Stomach (tissue), 9 donors: Measurements from ENCODE around the gene STON2. TPM values are rescaled to one million over a fixed set of nuclear protein-coding genes. Genes with fewer than 3 reads are reported as not detected.

Source experiments
- DNase-seq, 2 donors: peaks; one replicate each; pipeline versions ENCODE4 v3.0.0 to v3.0.0-alpha.2; 2013 to 2019
- H3K27ac ChIP-seq, 5 donors: fragments of 200-600 bp in 4 of 5; sonication (generic) in 4 of 5; one replicate each; pipeline ENCODE4 v1.5.1; 2013 to 2019; ENCODE audit warnings: mild to moderate bottlenecking in 1 of 5, moderate library complexity in 1 of 5
- H3K27me3 ChIP-seq, 3 donors: fragments of 200-600 bp; sonication (generic); one replicate each; pipeline ENCODE4 v1.5.1; 2017 to 2019; ENCODE audit warnings: mixed run types in 1 of 3
- H3K36me3 ChIP-seq, 4 donors: fragments of 200-600 bp; sonication (generic); 1 replicate in 3 of 4; 2 replicates in 1 of 4; pipeline ENCODE4 v1.5.1; 2016 to 2019
- H3K4me1 ChIP-seq, 4 donors: fragments of 200-600 bp; sonication (generic); one replicate each; pipeline ENCODE4 v1.5.1; 2016 to 2019
- H3K4me3 ChIP-seq, 4 donors: fragments of 200-600 bp; sonication (generic) in 3 of 4; one replicate each; pipeline ENCODE4 v1.5.1; 2016 to 2019; ENCODE audit warnings: mild to moderate bottlenecking in 1 of 4
- H3K9me3 ChIP-seq, 4 donors: fragments of 200-600 bp; sonication (generic); one replicate each; pipeline ENCODE4 v1.5.1; 2016 to 2019
- EP300 ChIP-seq: sonication (generic); formaldehyde crosslinking; IDR thresholded peaks from one replicate; pipeline ENCODE4 v1.6.1; 2017; ENCODE audit warnings: antibody characterized with exemption
- POLR2A ChIP-seq, 4 donors: fragments of 450-650 bp; IDR thresholded peaks; one replicate each; pipeline ENCODE4 v1.6.1; 2016; ENCODE audit warnings: antibody characterized with exemption in 4 of 4, control low read depth in 2 of 4, mild to moderate bottlenecking in 1 of 4, moderate library complexity in 1 of 4
- POLR2AphosphoS5 ChIP-seq, 3 donors: sonication (generic); formaldehyde crosslinking; IDR thresholded peaks; one replicate each; pipeline ENCODE4 v1.6.1; 2016; ENCODE audit warnings: antibody characterized with exemption in 3 of 3
- WGBS, 5 donors: extraction: QIAGEN DNeasy Blood & Tissue Kit in 3 of 5; methylation state at CpG; one replicate each; pipeline versions ENCODE4 v1.1.5 to v1.1.7; 2013 to 2018; 5-methylcytosine and 5-hydroxymethylcytosine counted together
- intact Hi-C: fragments of 100-400 bp; cut with DNase I; formaldehyde crosslinking; loops from one replicate; pipeline ENCODE4 v1.15.1; 2023; ENCODE audit warnings: low total_unique reads
- polyA plus RNA-seq, 3 donors: library from polyadenylated mRNA; stranded (reverse); fragments of 200-250 nt; gene quantifications; one replicate each; pipeline ENCODE4 v1.2.3, GENCODE V29; 2013
- total RNA-seq, 5 donors: library from RNA; depleted of rRNA; stranded (reverse); fragments of >200 nt; gene quantifications; one replicate each; pipeline versions ENCODE4 v1.1.0 to v1.2.3, GENCODE V29; 2014 to 2016
- TF ChIP-seq, protein P1 (sequence below), 7 experiments: fragments of 450-650 bp in 4 of 7; fragments of 200-600 bp in 3 of 7; sonication (generic) in 3 of 7; IDR thresholded peaks; one replicate each; pipeline ENCODE4 v1.5.1; 2016 to 2019; ENCODE audit warnings: antibody characterized with exemption in 7 of 7, control low read depth in 2 of 7, mild to moderate bottlenecking in 1 of 7
- donor health status: healthy with polysubstance abuse.
- donor health status: Bipolar disorder and iron deficiency.
- donor health status: healthy.

Gene STON2
- total and polyA plus RNA-seq, 8 donors: 1.4 to 50.2 (median 8.3) TPM

DNA sequence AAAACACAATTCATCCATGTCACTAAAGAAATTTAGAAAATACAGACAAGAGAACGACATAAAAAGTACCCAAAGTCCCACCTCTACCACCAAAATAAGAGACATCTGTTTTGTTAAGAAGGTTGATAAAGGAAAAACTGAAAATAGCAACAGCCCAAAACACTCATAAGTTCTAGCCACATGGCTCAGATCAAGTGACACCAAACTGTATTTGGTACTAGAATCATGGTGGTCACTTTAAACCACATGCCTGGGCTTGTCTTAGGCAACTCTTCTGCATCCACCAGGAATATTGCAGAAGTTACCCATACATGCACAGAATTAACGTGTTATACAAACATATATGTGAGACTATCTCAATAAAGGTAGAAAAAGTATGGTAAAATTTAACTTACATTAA, 101.2 kb downstream of the STON2 start:
- peaks cover 0 to 25% (median 0%) of the 10 kb centered on the region in 4 donors for H3K4me1 ChIP-seq
- H3K27me3 ChIP-seq: no peaks in the 10 kb centered on the region
- H3K27ac ChIP-seq: no peak overlapping the region
- intact Hi-C loops: no loop called here
- 83 to 94% (median 87%) methylated on average over 2 of the region's 2 CpGs for WGBS, 5 donors
- no peak for DNase-seq
- no peaks in the 10 kb centered on the region for H3K9me3 ChIP-seq
- H3K36me3 ChIP-seq: no peaks in the 10 kb centered on the region
- no peak overlapping the region for H3K4me3 ChIP-seq
- TF ChIP-seq POLR2A (IDR thresholded peaks at IDR 0.05) (no peak), POLR2AphosphoS5 (IDR thresholded peaks at IDR 0.05) (no peak), EP300 (no peak)
- TF ChIP-seq, protein P1, sequence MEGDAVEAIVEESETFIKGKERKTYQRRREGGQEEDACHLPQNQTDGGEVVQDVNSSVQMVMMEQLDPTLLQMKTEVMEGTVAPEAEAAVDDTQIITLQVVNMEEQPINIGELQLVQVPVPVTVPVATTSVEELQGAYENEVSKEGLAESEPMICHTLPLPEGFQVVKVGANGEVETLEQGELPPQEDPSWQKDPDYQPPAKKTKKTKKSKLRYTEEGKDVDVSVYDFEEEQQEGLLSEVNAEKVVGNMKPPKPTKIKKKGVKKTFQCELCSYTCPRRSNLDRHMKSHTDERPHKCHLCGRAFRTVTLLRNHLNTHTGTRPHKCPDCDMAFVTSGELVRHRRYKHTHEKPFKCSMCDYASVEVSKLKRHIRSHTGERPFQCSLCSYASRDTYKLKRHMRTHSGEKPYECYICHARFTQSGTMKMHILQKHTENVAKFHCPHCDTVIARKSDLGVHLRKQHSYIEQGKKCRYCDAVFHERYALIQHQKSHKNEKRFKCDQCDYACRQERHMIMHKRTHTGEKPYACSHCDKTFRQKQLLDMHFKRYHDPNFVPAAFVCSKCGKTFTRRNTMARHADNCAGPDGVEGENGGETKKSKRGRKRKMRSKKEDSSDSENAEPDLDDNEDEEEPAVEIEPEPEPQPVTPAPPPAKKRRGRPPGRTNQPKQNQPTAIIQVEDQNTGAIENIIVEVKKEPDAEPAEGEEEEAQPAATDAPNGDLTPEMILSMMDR (IDR thresholded peaks at IDR 0.05): no peak

DNA sequence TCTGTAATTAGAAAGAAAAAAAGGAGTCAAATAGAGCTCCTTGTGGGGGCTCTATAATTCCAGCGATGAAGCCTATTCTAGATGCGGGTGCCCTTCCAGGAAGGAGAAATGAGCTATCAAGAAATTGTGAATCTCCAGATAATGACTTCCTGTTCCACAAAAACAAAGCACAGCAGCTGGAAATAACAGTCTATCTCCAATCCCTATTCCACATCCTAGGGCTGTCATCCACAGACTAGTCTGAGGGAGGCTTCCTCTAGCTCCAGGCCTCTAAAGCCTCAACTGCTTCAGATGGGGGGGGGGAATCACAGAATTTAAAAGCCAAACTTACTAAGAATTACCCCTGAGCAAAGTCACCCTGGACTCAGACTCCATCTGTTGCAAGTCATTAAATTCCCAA, 102.0 kb downstream of the STON2 start:
- no peak for TF ChIP-seq EP300
- no peak for TF ChIP-seq POLR2AphosphoS5 (IDR thresholded peaks at IDR 0.05)
- TF ChIP-seq, protein P1 (IDR thresholded peaks at IDR 0.05): no peak
- Histone ChIP-seq H3K4me3 (no peak overlapping the region), H3K27ac (no peak overlapping the region), H3K36me3 (no peaks in the 10 kb centered on the region), H3K27me3 (no peaks in the 10 kb centered on the region), H3K9me3 (no peaks in the 10 kb centered on the region), H3K4me1 (peaks cover 0 to 20% (median 0%) of the 10 kb centered on the region in 4 donors)
- intact Hi-C loops: no loop called here
- WGBS, 5 donors: 82 to 86% (median 84%) methylated on average over 2 of the region's 2 CpGs
- DNase-seq: no peak

DNA sequence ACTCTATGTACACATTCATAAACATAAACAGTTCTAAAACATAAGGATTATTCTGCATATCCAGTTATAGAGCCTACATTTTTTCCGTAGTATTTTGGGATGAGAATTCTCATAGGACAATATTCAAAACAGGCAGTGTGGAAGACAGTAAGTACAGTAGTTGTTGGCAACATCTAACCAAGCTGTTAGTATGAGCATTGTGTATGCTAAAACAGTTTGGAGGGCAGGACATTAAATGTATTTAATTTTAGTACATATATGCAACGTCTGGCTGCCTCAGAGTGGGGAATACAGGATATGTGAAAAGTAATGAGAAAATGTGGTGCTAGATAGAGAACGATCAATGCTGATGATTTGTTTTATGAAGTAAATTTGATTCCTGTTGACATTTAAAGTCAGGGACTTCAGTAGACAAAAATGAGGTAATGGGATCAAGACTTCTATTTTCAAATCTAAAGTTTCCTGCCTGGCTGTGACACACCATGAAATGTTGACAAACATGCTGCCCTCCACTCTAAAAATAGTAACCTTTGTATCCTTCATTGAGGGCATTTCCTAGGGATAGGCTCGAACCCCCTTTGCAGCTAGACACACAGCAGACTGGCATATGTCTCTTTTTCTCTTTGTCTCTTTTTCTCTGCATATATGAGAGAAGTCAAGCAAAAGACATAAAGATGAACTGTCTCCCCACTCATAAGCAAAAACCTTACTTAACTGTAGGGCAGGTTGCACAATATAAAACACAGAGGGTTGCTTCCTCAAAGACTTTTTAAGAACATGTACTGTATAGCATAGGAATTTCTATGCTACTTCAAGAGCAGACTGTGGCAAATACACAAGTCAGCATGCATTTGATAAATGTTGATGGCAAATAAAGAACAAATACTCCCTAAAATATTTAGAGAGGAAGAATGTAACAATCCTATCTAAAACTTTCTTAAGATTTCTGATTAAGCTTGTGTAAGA, 103.9 kb downstream of the STON2 start:
- no peak overlapping the region for H3K4me3 ChIP-seq
- DNase-seq: no peak
- H3K27me3 ChIP-seq: no peaks in the 10 kb centered on the region
- H3K9me3 ChIP-seq: no peaks in the 10 kb centered on the region
- H3K27ac ChIP-seq: no peak overlapping the region
- TF ChIP-seq, protein P1 (IDR thresholded peaks at IDR 0.05): no peak
- no peak for TF ChIP-seq EP300
- no peak for TF ChIP-seq POLR2AphosphoS5 (IDR thresholded peaks at IDR 0.05)
- TF ChIP-seq POLR2A (IDR thresholded peaks at IDR 0.05): no peak
- no peaks in the 10 kb centered on the region for H3K36me3 ChIP-seq
- H3K4me1 ChIP-seq: peaks cover 0 to 14% (median 0%) of the 10 kb centered on the region in 4 donors
- intact Hi-C loops: no loop called here
- 70 to 81% (median 74%) methylated on average over 4 of the region's 4 CpGs for WGBS, 5 donors

DNA sequence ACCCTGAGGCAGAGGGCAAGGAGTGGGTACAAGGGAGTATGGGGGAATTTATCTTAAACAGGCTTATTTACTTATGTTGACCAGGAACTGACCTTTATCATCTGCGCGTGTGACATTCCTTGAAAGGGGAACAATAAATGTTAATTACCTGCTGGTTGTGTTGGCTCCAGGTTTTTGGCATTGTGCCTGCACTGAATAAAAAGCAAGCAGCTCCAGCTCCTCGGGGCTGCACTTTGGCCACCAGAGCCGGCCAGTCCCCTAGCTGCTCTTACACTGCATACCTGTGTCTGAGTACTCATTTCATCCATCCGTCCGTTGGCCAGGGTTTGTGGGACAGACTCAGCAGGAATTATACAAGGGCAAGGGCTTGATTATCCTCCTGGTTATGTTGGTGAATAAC, 110.6 kb downstream of the STON2 start:
- TF ChIP-seq, protein P1 (IDR thresholded peaks at IDR 0.05): no peak
- TF ChIP-seq EP300 (no peak), POLR2AphosphoS5 (IDR thresholded peaks at IDR 0.05) (no peak), POLR2A (IDR thresholded peaks at IDR 0.05) (no peak)
- H3K9me3 ChIP-seq: no peaks in the 10 kb centered on the region
- no peak overlapping the region for H3K4me3 ChIP-seq
- no peaks in the 10 kb centered on the region for H3K4me1 ChIP-seq
- DNase-seq: no peak
- no peaks in the 10 kb centered on the region for H3K36me3 ChIP-seq
- H3K27ac ChIP-seq: no peak overlapping the region
- no peaks in the 10 kb centered on the region for H3K27me3 ChIP-seq
- 64 to 81% (median 73%) methylated on average over 6 of the region's 6 CpGs for WGBS, 5 donors
- intact Hi-C loops: no loop called here
